ENCODE results near the gene IL2RA.

- TF ChIP-seq CTCF (IDR thresholded peaks at IDR 0.05; ENCODE audit: low read length), result no peak
- TF ChIP-seq EZH2 (IDR thresholded peaks at IDR 0.05; ENCODE audit: borderline replicate concordance, low read length), result no peak
These were observed 29.5 kb upstream of the IL2RA start for GRCh38 chr10:6091630-6092029.
